GM19455 (cell line): Measurements from ENCODE around the gene GNAI3.

Experiments used
- ATAC-seq: cut with Tn5 transposase; IDR thresholded peaks from one replicate; pipeline ENCODE4 v1.9.1; 2021; ENCODE audit not compliant: unreplicated experiment

GNAI3 gene

GRCh38 chr1:109622137-109622892 is 73.9 kb downstream of the GNAI3 start:
- no peak for ATAC-seq

- ATAC-seq: no peak
Measured at GRCh38 chr1:109622895-109623294, 74.5 kb downstream of the GNAI3 start.

- no peak for ATAC-seq
Measured at GRCh38 chr1:109623601-109624161, 75.3 kb downstream of the GNAI3 start.

GRCh38 chr1:109624201-109625010 is 76.0 kb downstream of the GNAI3 start:
- no peak for ATAC-seq

GRCh38 chr1:109625176-109625575 is 76.8 kb downstream of the GNAI3 start:
- ATAC-seq: no peak

- no peak for ATAC-seq
Measured at GRCh38 chr1:109625601-109626560, 77.5 kb downstream of the GNAI3 start.

- no peak for ATAC-seq
Measured at GRCh38 chr1:109626682-109627408, 78.4 kb downstream of the GNAI3 start.

- ATAC-seq: no peak
Measured at GRCh38 chr1:109627692-109628399, 79.4 kb downstream of the GNAI3 start.

GRCh38 chr1:109628540-109629321 is 80.3 kb downstream of the GNAI3 start:
- no peak for ATAC-seq

GRCh38 chr1:109629372-109630030 is 81.1 kb downstream of the GNAI3 start:
- ATAC-seq: no peak

GRCh38 chr1:109630081-109630897 is 81.9 kb downstream of the GNAI3 start:
- ATAC-seq: no peak

GRCh38 chr1:109630898-109631512 is 82.6 kb downstream of the GNAI3 start:
- ATAC-seq: no peak

GRCh38 chr1:109631513-109632505 is 83.4 kb downstream of the GNAI3 start:
- ATAC-seq: no peak

- no peak for ATAC-seq
Measured at GRCh38 chr1:109632671-109633346, 84.4 kb downstream of the GNAI3 start.

- ATAC-seq: no peak
Measured at GRCh38 chr1:109634292-109634691, 85.9 kb downstream of the GNAI3 start.
